Calu3 (cell line): ENCODE measurements around the gene FOXN4. TPM values are rescaled to one million over a fixed set of nuclear protein-coding genes. Genes with fewer than 3 reads are reported as not detected.

Source experiments
- BruUV-seq: library from RNA; stranded (reverse); fragments of 400-500 nt; replicated peaks from 2 replicates; lab custom pipeline; 2021; lab: Mats Ljungman, UMichigan
- CTCF ChIA-PET: fragments of 300-600 bp; sonication (Branson Sonifier 250); formaldehyde crosslinking; loops from one replicate; lab custom pipeline; 2022; ENCODE audit warnings: antibody characterized with exemption; lab: Charles Lee
- DNase-seq: peaks from one replicate; pipeline ENCODE4 v3.0.0; 2022
- H3K27ac Mint-ChIP-seq: one replicate; pipeline ENCODE4 v1.8.0; 2022; ENCODE audit warnings: mixed read lengths; ENCODE audit not compliant: unreplicated experiment
- H3K27me3 Mint-ChIP-seq: one replicate; pipeline ENCODE4 v1.8.0; 2022; ENCODE audit warnings: mixed read lengths; ENCODE audit not compliant: unreplicated experiment
- H3K36me3 Mint-ChIP-seq: one replicate; pipeline ENCODE4 v1.8.0; 2022; ENCODE audit warnings: mild to moderate bottlenecking, moderate library complexity, mixed read lengths; ENCODE audit not compliant: insufficient read depth, unreplicated experiment
- H3K4me1 Mint-ChIP-seq: one replicate; pipeline ENCODE4 v1.8.0; 2022; ENCODE audit warnings: mild to moderate bottlenecking, low read depth, mixed read lengths; ENCODE audit not compliant: unreplicated experiment
- H3K4me3 Mint-ChIP-seq: one replicate; pipeline ENCODE4 v1.8.0; 2022; ENCODE audit warnings: mild to moderate bottlenecking, low read depth, moderate library complexity, mixed read lengths; ENCODE audit not compliant: unreplicated experiment
- H3K9me3 Mint-ChIP-seq: one replicate; pipeline ENCODE4 v1.8.0; 2022; ENCODE audit warnings: low read depth, mixed read lengths; ENCODE audit not compliant: unreplicated experiment
- CTCF ChIP-seq: fragments of 200-600 bp; IDR thresholded peaks from one replicate; pipeline ENCODE4 v1.8.0; 2022; ENCODE audit warnings: antibody characterized with exemption; ENCODE audit not compliant: unreplicated experiment
- intact Hi-C: fragments of 100-400 bp; cut with micrococcal nuclease; formaldehyde crosslinking; loops from one replicate; pipeline ENCODE4 v1.10.0; 2022; ENCODE audit not compliant: unreplicated experiment
- total RNA-seq: library from RNA; stranded (reverse); gene quantifications from 2 replicates; pipeline ENCODE4 v1.2.3, GENCODE V29; 2022

FOXN4 gene
- total RNA-seq, 1 experiment from 2014 or later = not detected

GRCh38 chr12:109269428-109269827 lies 39.7 kb downstream of the FOXN4 start:
- H3K27ac Mint-ChIP-seq = no peak overlapping the region
- no peaks in the 10 kb centered on the region for H3K4me1 Mint-ChIP-seq
- CTCF ChIA-PET = no interaction called here
- intact Hi-C loops = no loop called here
- H3K9me3 Mint-ChIP-seq = no peaks in the 10 kb centered on the region
- H3K36me3 Mint-ChIP-seq = peaks cover 5% of the 10 kb centered on the region
- peaks cover 45% of the 10 kb centered on the region for H3K27me3 Mint-ChIP-seq
- BruUV-seq = no TSS peak
- TF ChIP-seq CTCF = no peak
- H3K4me3 Mint-ChIP-seq = no peak overlapping the region
- DNase-seq = no peak

GRCh38 chr12:109268896-109269295 lies 40.2 kb downstream of the FOXN4 start:
- H3K9me3 Mint-ChIP-seq = no peaks in the 10 kb centered on the region
- TF ChIP-seq CTCF = no peak
- peaks cover 5% of the 10 kb centered on the region for H3K36me3 Mint-ChIP-seq
- CTCF ChIA-PET = no interaction called here
- H3K4me1 Mint-ChIP-seq = no peaks in the 10 kb centered on the region
- no TSS peak for BruUV-seq
- no peak for DNase-seq
- H3K27me3 Mint-ChIP-seq = peaks cover 39% of the 10 kb centered on the region
- H3K4me3 Mint-ChIP-seq = no peak overlapping the region
- H3K27ac Mint-ChIP-seq = no peak overlapping the region
- intact Hi-C loops = no loop called here

DNA sequence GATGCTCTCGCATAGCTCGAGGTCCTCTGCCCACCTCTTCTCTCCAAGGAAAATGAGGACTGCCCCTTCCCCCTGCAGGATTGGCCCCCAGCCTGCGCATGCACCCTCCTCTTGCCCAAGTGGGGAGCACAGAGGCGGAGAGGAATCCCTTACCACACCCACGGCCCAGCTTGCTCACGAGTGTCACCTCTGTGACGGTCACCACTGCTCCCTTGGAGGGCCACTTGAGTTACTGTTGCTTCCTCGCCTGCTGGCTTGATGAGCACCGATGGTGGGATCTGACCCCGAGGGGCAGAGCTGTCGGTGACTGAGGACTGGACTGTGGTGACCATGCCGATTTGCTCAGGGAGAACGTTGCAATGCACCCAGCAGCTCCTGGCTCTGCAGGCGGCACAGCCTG lies 41.7 kb downstream of the FOXN4 start:
- Mint-ChIP-seq H3K27ac (no peak overlapping the region), H3K9me3 (no peaks in the 10 kb centered on the region), H3K27me3 (peaks cover 26% of the 10 kb centered on the region), H3K4me3 (no peak overlapping the region), H3K4me1 (no peaks in the 10 kb centered on the region), H3K36me3 (peaks cover 5% of the 10 kb centered on the region)
- DNase-seq = no peak
- intact Hi-C loops = no loop called here
- CTCF ChIA-PET = interaction anchor here (0.6 kb wide), 1 partner anchor 161 kb away, joined by 5 read pairs; no protein-coding TSS in a partner anchor
- no TSS peak for BruUV-seq
- TF ChIP-seq CTCF = no peak

GRCh38 chr12:109266106-109266879 lies 42.8 kb downstream of the FOXN4 start:
- no peak for TF ChIP-seq CTCF
- DNase-seq = no peak
- intact Hi-C loops = no loop called here
- no peaks in the 10 kb centered on the region for H3K4me1 Mint-ChIP-seq
- H3K9me3 Mint-ChIP-seq = no peaks in the 10 kb centered on the region
- H3K27ac Mint-ChIP-seq = no peak overlapping the region
- CTCF ChIA-PET = interaction anchor here (0.7 to 1.5 kb wide), 2 partner anchors 119 to 214 kb away, joined by 4 to 5 read pairs; partner anchors contain the start of gene USP30
- H3K36me3 Mint-ChIP-seq = peaks cover 5% of the 10 kb centered on the region
- H3K27me3 Mint-ChIP-seq = peaks cover 18% of the 10 kb centered on the region
- BruUV-seq = no TSS peak
- no peak overlapping the region for H3K4me3 Mint-ChIP-seq
